ENCODE data around the gene LRBA.

DNA sequence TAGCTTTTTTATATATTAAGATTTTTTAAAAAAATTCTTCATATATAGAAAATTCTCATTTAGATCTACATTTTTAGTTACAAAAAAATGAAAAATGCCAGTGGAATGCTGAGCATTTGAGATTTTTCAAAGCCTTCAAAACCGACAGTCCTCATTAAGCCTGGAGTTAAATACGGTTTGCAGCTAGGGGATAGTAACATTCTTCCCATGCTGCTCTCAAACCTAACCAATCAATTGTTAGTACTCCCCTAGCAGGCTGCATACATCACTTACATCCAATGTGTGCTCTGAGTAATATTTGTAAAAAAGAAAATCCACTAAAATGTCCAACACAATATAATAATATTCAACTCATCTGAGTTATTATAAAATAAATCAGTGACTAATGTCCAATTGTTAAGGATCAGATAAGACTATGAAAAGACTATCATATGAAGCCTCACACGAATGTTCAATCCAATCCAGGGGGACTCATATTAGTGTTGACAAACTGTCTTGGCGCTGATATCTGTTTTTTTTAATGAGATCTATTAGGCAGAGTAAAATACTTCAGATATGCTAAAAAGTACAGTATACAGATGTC is 660.8 kb downstream of the LRBA start:
- no peak for TF ChIP-seq POLR2A (IDR thresholded peaks at IDR 0.05; ENCODE audit: low read depth, low read length)
- no peak for TF ChIP-seq EZH2 (IDR thresholded peaks at IDR 0.05; ENCODE audit: borderline replicate concordance, low read depth, low read length, severe bottlenecking)
- no peak for TF ChIP-seq CTCF (IDR thresholded peaks at IDR 0.05; ENCODE audit: extremely low read depth in 1 of 2, insufficient read depth in 1 of 2, low read depth in 1 of 2, low read length in 2 of 2)
- TF ChIP-seq JUN (IDR thresholded peaks at IDR 0.05; ENCODE audit: borderline replicate concordance, insufficient read depth, insufficient read length, low read depth): no peak
- no peak for TF ChIP-seq POLR2AphosphoS5 (IDR thresholded peaks at IDR 0.05; ENCODE audit: insufficient read depth, low read depth, low read length)
